Activated naive CD4-positive, alpha-beta T cell treated with anti-CD3 and anti-CD28 coated beads, Interleukin-2, amount 50 U/mL, for 24 hours (primary cell): ENCODE data around the gene ITGA1.
"Not testable (repeated sequence)": the region's sequence is repeated elsewhere in the genome, so short reads cannot be mapped to it uniquely, and the experiment has no call there.

Experiments
- H3K27ac Mint-ChIP-seq: one replicate; pipeline ENCODE4 v1.8.0; 2021; ENCODE audit warnings: mild to moderate bottlenecking, mixed read lengths
- H3K27me3 Mint-ChIP-seq: one replicate; pipeline ENCODE4 v1.8.0; 2021; ENCODE audit warnings: mixed read lengths
- H3K36me3 Mint-ChIP-seq: one replicate; pipeline ENCODE4 v1.8.0; 2021; ENCODE audit warnings: mixed read lengths
- H3K4me1 Mint-ChIP-seq: one replicate; pipeline ENCODE4 v1.8.0; 2021; ENCODE audit warnings: mixed read lengths
- H3K4me3 Mint-ChIP-seq: one replicate; pipeline ENCODE4 v1.8.0; 2021; ENCODE audit warnings: mild to moderate bottlenecking, mixed read lengths
- H3K9me3 Mint-ChIP-seq: one replicate; pipeline ENCODE4 v1.8.0; 2021; ENCODE audit warnings: mixed read lengths

Gene ITGA1

GRCh38 chr5:52945040-52945439 lies 157.3 kb downstream of the ITGA1 start:
- peak overlapping the region; percentile 71 for H3K4me3 Mint-ChIP-seq
- no peaks in the 10 kb centered on the region for H3K9me3 Mint-ChIP-seq
- H3K27ac Mint-ChIP-seq: no peak overlapping the region

DNA sequence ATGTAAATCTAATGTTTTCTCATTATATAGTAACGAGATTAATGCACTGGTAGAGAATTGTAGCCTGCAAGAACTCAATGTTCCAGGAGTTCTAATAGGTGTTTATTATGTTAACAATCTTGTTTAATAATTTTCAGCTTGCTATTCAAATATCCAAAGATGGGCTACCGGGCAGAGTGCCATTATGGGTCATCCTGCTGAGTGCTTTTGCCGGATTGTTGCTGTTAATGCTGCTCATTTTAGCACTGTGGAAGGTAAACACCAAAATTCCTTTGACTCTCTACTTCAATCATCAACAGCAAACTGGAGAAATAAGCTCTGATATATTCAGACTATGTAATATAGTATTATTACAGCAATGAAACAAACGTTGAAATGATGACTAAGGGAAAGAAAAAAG lies 159.5 kb downstream of the ITGA1 start:
- Mint-ChIP-seq H3K4me1 (peaks cover 29% of the 10 kb centered on the region), H3K36me3 (no peaks in the 10 kb centered on the region), H3K27me3 (no peaks in the 10 kb centered on the region), H3K27ac (no peak overlapping the region), H3K4me3 (no peak overlapping the region), H3K9me3 (no peaks in the 10 kb centered on the region)

More at GRCh38 chr5:52945040-52945439, 157.3 kb downstream of the ITGA1 start:
- H3K4me1 Mint-ChIP-seq: peaks cover 29% of the 10 kb centered on the region
- H3K27me3 Mint-ChIP-seq: no peaks in the 10 kb centered on the region
- no peaks in the 10 kb centered on the region for H3K36me3 Mint-ChIP-seq

- no peaks in the 10 kb centered on the region for H3K36me3 Mint-ChIP-seq
- no peak overlapping the region for H3K4me3 Mint-ChIP-seq
- no peak overlapping the region for H3K27ac Mint-ChIP-seq
- no peaks in the 10 kb centered on the region for H3K27me3 Mint-ChIP-seq
- H3K9me3 Mint-ChIP-seq: no peaks in the 10 kb centered on the region
- H3K4me1 Mint-ChIP-seq: peaks cover 29% of the 10 kb centered on the region
Observed at GRCh38 chr5:52947851-52948250, 160.1 kb downstream of the ITGA1 start.

- Mint-ChIP-seq H3K4me3 (peak overlapping the region; percentile 37), H3K36me3 (no peaks in the 10 kb centered on the region), H3K4me1 (peaks cover 29% of the 10 kb centered on the region), H3K9me3 (no peaks in the 10 kb centered on the region), H3K27me3 (no peaks in the 10 kb centered on the region), H3K27ac (peak overlapping the region; percentile 26)
Observed at GRCh38 chr5:52948418-52949076, 160.8 kb downstream of the ITGA1 start.

DNA sequence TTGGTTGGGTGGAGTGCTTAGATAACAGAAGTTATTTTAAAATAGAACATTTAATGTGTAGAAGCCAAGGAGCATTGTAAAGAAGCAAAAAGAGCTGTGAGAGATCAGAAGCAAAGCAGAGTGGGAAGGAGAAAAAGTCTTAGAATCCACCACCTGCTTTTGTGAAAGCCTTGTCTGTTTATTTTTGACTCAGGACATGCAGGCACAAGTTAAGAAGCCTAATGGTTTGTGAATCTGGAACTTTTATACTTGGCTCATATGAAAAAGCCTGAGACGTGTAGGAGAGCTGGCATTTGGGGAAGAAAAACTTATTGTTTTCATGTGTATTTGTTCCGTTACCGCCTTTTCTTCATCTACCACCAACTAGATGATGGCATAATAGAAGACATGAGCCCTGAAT lies 163.0 kb downstream of the ITGA1 start:
- no peaks in the 10 kb centered on the region for H3K27me3 Mint-ChIP-seq

GRCh38 chr5:52952483-52952882 lies 164.8 kb downstream of the ITGA1 start:
- no peak overlapping the region for H3K27ac Mint-ChIP-seq
- no peaks in the 10 kb centered on the region for H3K9me3 Mint-ChIP-seq
- H3K27me3 Mint-ChIP-seq: no peaks in the 10 kb centered on the region
- no peak overlapping the region for H3K4me3 Mint-ChIP-seq
- H3K36me3 Mint-ChIP-seq: no peaks in the 10 kb centered on the region
- H3K4me1 Mint-ChIP-seq: peaks cover 13% of the 10 kb centered on the region

More for the DNA sequence above, 163.0 kb downstream of the ITGA1 start:
- Mint-ChIP-seq H3K27ac (no peak overlapping the region), H3K4me1 (peaks cover 19% of the 10 kb centered on the region), H3K36me3 (no peaks in the 10 kb centered on the region), H3K4me3 (no peak overlapping the region), H3K9me3 (no peaks in the 10 kb centered on the region)

DNA sequence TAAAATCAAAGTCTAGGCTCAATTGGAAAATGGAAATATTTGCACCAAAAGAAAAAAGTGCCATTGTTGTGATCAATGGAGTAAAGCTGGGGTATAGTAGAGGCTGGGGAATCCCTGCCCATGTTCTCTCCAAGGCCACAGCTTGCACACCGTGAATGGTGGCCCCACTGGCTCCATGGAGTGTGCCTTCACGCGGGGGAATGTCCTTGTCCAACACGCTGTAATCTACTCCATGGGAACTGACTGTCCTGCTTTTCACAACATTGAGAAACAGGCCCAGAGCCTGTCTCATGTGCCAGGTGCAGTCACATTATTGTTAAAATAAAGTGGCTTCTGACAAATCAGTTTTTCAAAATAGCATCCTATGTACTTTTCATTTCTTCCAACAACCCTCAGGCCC lies 168.3 kb downstream of the ITGA1 start:
- no peaks in the 10 kb centered on the region for H3K9me3 Mint-ChIP-seq
- H3K4me3 Mint-ChIP-seq: no peak overlapping the region
- no peak overlapping the region for H3K27ac Mint-ChIP-seq
- H3K36me3 Mint-ChIP-seq: no peaks in the 10 kb centered on the region
- H3K4me1 Mint-ChIP-seq: no peaks in the 10 kb centered on the region
- H3K27me3 Mint-ChIP-seq: no peaks in the 10 kb centered on the region

DNA sequence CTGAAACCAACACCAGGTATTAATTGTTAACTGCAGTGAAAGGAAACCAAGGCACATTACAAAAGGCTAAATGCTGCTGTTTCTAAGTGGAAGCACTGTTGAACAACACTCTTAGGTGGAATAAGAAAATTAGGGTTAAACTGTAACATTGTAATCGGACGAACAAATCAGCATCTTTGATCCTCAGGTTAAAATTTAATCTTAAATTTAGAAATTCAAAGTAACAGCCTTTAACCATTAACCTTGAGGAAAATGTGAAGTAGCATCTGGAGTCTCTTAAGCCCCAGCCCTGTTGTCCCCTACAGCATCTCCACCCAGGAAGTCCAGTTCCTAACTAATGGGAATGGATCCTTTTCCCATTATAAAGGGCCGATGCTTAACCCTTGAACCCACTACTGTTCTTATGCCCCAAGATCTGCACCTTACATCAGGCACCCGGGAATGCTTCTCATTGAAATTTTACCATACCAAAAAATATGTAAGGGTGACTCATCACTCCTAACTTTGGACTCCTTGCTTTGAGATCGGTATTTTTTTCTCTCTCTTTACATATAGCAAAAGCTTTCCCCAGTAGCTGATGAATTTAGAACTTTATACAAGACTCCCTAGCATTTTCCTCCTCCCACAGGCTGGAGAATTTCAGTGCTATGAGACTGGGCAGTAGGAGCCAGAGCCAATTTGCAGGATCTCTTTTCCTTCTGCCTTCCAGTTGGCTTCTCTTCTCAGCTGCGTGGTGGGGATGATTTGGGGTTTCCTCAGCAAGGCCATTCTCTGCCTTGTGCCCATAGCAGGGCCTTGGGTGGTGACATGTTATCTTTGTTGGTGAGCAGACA lies 169.4 kb downstream of the ITGA1 start:
- Mint-ChIP-seq H3K27me3 (no peaks in the 10 kb centered on the region), H3K27ac (no peak overlapping the region), H3K4me3 (no peak overlapping the region), H3K4me1 (no peaks in the 10 kb centered on the region), H3K36me3 (no peaks in the 10 kb centered on the region), H3K9me3 (no peaks in the 10 kb centered on the region)

DNA sequence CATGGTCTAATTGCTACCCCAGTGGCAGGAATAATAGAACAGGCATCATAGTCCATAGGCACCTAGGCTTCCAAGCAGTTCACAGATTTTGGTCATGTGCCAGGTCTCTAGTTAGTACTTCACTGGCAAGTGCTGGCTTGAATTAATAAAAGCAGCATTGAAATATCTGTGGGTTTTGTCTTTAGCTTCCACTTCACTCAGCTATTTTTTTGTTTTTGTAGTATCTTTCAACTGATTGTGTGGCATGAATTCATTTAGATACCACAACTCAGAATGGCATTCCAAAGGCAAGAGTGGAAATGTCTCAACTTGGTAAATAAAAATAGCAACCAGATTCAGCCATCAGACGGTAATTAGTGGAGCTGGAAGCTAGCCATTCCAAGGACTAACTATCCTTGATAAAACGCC lies 173.6 kb downstream of the ITGA1 start:
- Mint-ChIP-seq H3K27me3 (no peaks in the 10 kb centered on the region), H3K27ac (no peak overlapping the region), H3K4me1 (no peaks in the 10 kb centered on the region), H3K4me3 (no peak overlapping the region), H3K36me3 (no peaks in the 10 kb centered on the region), H3K9me3 (no peaks in the 10 kb centered on the region)

GRCh38 chr5:52963636-52964035 lies 175.9 kb downstream of the ITGA1 start:
- no peaks in the 10 kb centered on the region for H3K36me3 Mint-ChIP-seq
- H3K4me3 Mint-ChIP-seq: no peak overlapping the region
- H3K27me3 Mint-ChIP-seq: no peaks in the 10 kb centered on the region
- H3K27ac Mint-ChIP-seq: no peak overlapping the region
- peaks cover 5% of the 10 kb centered on the region for H3K9me3 Mint-ChIP-seq
- H3K4me1 Mint-ChIP-seq: no peaks in the 10 kb centered on the region

DNA sequence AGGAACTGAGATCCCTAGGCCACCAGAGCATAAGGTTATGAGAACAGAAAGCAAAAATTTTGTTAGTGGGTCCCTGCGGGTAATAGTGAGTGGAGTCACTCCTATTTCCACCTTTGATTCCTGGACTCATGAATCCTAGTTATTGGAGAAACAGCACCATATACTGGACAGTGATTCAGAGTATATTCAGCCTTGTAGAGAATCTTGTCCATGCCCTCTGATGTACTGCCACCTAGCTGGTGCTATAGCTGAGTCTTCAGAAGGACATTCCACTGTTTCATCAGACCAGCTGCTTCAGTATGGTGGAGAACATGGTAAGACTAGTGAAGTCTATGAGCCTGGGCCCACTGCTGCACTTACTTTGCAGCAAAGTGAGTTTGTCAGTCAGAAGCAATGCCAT lies 176.4 kb downstream of the ITGA1 start:
- H3K4me3 Mint-ChIP-seq: no peak overlapping the region
- no peaks in the 10 kb centered on the region for H3K36me3 Mint-ChIP-seq
- no peak overlapping the region for H3K27ac Mint-ChIP-seq
- H3K27me3 Mint-ChIP-seq: peaks cover 2% of the 10 kb centered on the region
- H3K4me1 Mint-ChIP-seq: no peaks in the 10 kb centered on the region
- peaks cover 8% of the 10 kb centered on the region for H3K9me3 Mint-ChIP-seq

- H3K27me3 Mint-ChIP-seq: peaks cover 10% of the 10 kb centered on the region
- not testable (repeated sequence) for H3K36me3 Mint-ChIP-seq, H3K27ac Mint-ChIP-seq, H3K4me1 Mint-ChIP-seq, H3K4me3 Mint-ChIP-seq, H3K9me3 Mint-ChIP-seq
Observed at GRCh38 chr5:52976157-52976556, 188.4 kb downstream of the ITGA1 start.

DNA sequence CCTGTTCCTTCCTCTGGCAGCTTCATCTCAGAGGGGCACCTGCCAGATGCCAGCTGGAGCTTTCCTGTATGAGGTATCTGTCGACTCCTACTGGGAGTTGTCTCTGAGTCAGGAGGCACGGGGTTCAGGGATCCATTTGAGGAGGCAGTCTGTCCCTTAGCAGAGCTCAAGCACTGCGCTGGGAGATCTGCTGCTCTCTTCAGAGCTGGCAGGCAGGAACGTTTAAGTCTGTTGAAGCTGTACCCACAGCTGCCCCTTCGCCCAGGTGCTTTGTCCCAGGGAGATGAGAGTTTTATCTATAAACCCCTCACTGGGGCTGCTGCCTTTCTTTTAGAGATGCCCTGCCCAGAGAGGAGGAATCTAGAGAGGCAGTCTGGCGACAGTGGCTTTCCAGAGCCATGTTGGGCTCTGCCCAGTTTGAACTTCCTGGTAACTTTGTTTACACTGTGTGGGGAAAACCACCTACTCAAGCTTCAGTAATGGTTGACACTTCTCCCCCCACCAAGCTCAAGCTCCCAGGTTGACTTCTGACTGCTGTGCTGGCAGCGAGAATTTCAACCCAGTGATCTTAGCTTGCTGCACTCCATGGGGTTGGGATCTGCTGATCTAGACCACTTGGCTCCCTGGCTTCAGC lies 189.7 kb downstream of the ITGA1 start:
- Mint-ChIP-seq H3K4me1 (no peaks in the 10 kb centered on the region), H3K36me3 (peaks cover 2% of the 10 kb centered on the region), H3K27me3 (peaks cover 10% of the 10 kb centered on the region), H3K27ac (no peak overlapping the region), H3K4me3 (no peak overlapping the region), H3K9me3 (peaks cover 5% of the 10 kb centered on the region)

DNA sequence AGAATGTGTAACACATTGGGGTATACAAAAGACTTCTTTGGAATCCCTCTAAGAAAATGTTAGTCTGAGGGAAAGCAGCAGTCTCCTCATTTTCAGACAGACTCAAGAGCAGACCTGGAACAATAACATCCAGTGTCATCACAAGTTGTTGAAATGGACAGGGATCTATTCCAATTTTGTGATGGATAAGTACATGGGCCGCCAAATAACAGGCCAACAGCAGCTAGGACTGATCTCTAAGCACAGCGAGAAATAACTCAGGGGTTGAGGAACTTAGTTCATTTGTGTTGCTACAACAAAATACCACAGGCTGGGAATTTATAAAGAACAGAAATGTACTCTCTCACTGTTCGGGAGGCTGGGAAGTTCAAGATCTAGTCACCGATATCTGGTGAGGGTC lies 193.8 kb downstream of the ITGA1 start:
- H3K4me1 Mint-ChIP-seq: peaks cover 21% of the 10 kb centered on the region
- peaks cover 11% of the 10 kb centered on the region for H3K27me3 Mint-ChIP-seq
- H3K9me3 Mint-ChIP-seq: no peaks in the 10 kb centered on the region
- peaks cover 2% of the 10 kb centered on the region for H3K36me3 Mint-ChIP-seq
- H3K27ac Mint-ChIP-seq: no peak overlapping the region
- H3K4me3 Mint-ChIP-seq: no peak overlapping the region

DNA sequence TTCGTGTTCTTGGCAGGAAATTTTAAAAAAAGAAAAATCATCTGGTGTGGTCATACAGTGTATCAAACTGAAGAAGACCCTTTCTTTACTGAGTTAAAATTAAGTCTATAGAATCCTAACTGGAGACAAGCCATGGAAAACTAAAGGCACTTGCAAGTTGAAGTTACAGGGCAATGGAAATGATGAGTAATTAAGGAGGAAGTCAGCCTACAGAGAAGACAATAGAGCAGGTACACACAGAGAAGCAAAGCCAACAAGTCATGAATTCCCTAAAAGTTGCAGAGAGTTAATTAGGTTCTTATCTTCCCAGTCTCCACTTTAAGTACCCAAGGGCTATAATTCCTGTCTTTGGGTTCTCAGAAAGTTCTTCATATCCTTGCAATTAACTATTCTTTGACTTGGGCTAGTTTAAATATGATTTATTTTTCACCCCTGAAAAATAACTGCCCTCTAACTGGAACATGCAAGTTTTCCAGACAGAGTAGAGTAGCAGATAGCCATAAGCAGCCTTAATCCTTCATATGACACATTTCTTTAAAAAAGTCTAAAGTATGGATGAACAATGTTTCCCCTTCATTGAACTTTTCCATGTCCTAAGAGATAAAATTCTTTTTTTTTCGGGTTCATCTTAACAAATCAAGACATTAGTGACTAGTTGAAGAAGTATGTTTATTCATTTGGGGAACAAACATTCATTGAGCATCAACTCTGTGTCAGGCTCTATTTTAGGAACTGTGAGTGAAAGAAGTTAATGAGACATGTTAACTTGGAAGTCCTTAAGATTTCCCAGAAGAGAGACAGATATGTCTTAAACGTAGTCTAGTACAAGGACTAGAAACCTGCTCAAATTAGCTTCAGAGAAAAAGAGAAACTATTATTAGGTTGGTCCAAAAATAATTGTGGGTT lies 196.3 kb downstream of the ITGA1 start:
- H3K9me3 Mint-ChIP-seq: no peaks in the 10 kb centered on the region
- H3K4me1 Mint-ChIP-seq: peaks cover 36% of the 10 kb centered on the region
- no peak overlapping the region for H3K4me3 Mint-ChIP-seq
- H3K27me3 Mint-ChIP-seq: peaks cover 13% of the 10 kb centered on the region
- no peaks in the 10 kb centered on the region for H3K36me3 Mint-ChIP-seq
- H3K27ac Mint-ChIP-seq: no peak overlapping the region
